HepG2 (cell line): Measurements from ENCODE around the gene APLP1. TPM values are rescaled to one million over a fixed set of nuclear protein-coding genes. Genes with fewer than 3 reads are reported as not detected.
"Not testable (repeated sequence)": the region's sequence is repeated elsewhere in the genome, so short reads cannot be mapped to it uniquely, and the experiment has no call there.

ENCODE experiments used
- ATAC-seq: fragments of 200-7000 bp; cut with Tn5 transposase; 3 replicates; pipeline ENCODE4 v1.9.1; 2020; ENCODE audit warnings: mild to moderate bottlenecking, moderate library complexity
- BruUV-seq: library from RNA; stranded (reverse); fragments of 400-500 nt; replicated peaks from 2 replicates; lab custom pipeline; 2021; lab: Mats Ljungman, UMichigan
- CTCF ChIA-PET: fragments of 300-600 bp; formaldehyde crosslinking; extraction: SDS; loops from one replicate; lab custom pipeline; 2021; ENCODE audit warnings: low total read pairs, inconsistent platforms, low intra/inter-chr PET ratio; lab: Yijun Ruan, JAX
- POLR2A ChIA-PET: fragments of 350-600 bp; sonication (Branson Sonifier 250); formaldehyde crosslinking; loops from one replicate; lab custom pipeline; 2020; ENCODE audit warnings: antibody characterized with exemption, inconsistent platforms; lab: Yijun Ruan, JAX
- DNase-seq: peaks from one replicate; pipeline ENCODE4 v3.0.0-alpha.2; 2015; ENCODE audit warnings: low spot score
- FAIRE-seq: peaks from 3 replicates; lab custom pipeline; 2011; peaks lifted over from hg19 to GRCh38; lab: Jason Lieb, UNC
- H2AFZ ChIP-seq: one replicate; pipeline ENCODE4 v1.6.1; 2011; ENCODE audit warnings: low read length, inconsistent platforms
- H3K27ac ChIP-seq: fragments of 300-600 bp; 3 replicates; pipeline ENCODE4 v1.8.0; 2011; ENCODE audit warnings: mixed run types, mild to moderate bottlenecking, mixed read lengths, low read length, inconsistent platforms; ENCODE audit not compliant: insufficient read depth; ENCODE audit errors: extremely low read length
- H3K27me3 ChIP-seq, 2 experiments: fragments of 200-600 bp in 1 of 2; 2 replicates in 1 of 2; 3 replicates in 1 of 2; pipeline versions ENCODE4 v1.6.0 to v1.8.0; 2011; ENCODE audit warnings: low read length in 2 of 2, mild to moderate bottlenecking in 2 of 2, moderate library complexity in 2 of 2, inconsistent platforms in 1 of 2; ENCODE audit not compliant: insufficient read depth in 2 of 2, control insufficient read depth in 1 of 2
- H3K36me3 ChIP-seq, 2 experiments: fragments of 200-600 bp in 1 of 2; replicated peaks in 1 of 2; 2 replicates in 1 of 2; 3 replicates in 1 of 2; pipeline versions ENCODE4 v1.5.1 to v1.8.0; 2011; ENCODE audit warnings: low read length in 2 of 2, inconsistent platforms in 1 of 2; ENCODE audit not compliant: insufficient read depth in 2 of 2, control insufficient read depth in 1 of 2
- H3K4me1 ChIP-seq: 2 replicates; pipeline ENCODE4 v1.5.1; 2012; ENCODE audit warnings: low read length, inconsistent platforms; ENCODE audit not compliant: insufficient read depth
- H3K4me2 ChIP-seq: 2 replicates; pipeline ENCODE4 v1.6.0; 2011; ENCODE audit warnings: low read depth, low read length, inconsistent platforms
- H3K4me3 ChIP-seq, 3 experiments: fragments of 200-600 bp in 1 of 3; sonication (generic), shearing (Covaris generic) in 1 of 3; replicated peaks in 1 of 3; 2 replicates each; pipeline ENCODE4 v1.5.1; 2011 to 2016; ENCODE audit warnings: low read length in 3 of 3, inconsistent platforms in 2 of 3, low read depth in 2 of 3, mild to moderate bottlenecking in 2 of 3, control low read depth in 1 of 3, mixed read lengths in 1 of 3; ENCODE audit not compliant: insufficient read depth in 1 of 3
- H3K79me2 ChIP-seq: one replicate; pipeline ENCODE4 v1.6.1; 2011; ENCODE audit warnings: low read length, inconsistent platforms; ENCODE audit not compliant: insufficient read depth
- H3K9ac ChIP-seq: 2 replicates; pipeline ENCODE4 v1.6.0; 2011; ENCODE audit warnings: mild to moderate bottlenecking, low read depth, low read length, inconsistent platforms; ENCODE audit not compliant: insufficient read depth
- H3K9me3 ChIP-seq: 2 replicates; pipeline ENCODE4 v1.5.1; 2012; ENCODE audit warnings: mild to moderate bottlenecking, low read length
- H4K20me1 ChIP-seq: 2 replicates; pipeline ENCODE4 v1.6.0; 2011; ENCODE audit warnings: inconsistent platforms, mild to moderate bottlenecking, low read length, moderate library complexity; ENCODE audit not compliant: insufficient read depth
- DNMT3B ChIP-seq: conservative IDR thresholded peaks from 2 replicates; pipeline ENCODE4 v1.6.1; 2016; ENCODE audit warnings: missing biosample characterization, control low read depth
- ELF3 ChIP-seq: IDR thresholded peaks from 2 replicates; pipeline ENCODE4 v1.6.1; 2016; ENCODE audit warnings: missing genetic modification reagents, missing compliant biosample characterization
- GABPA ChIP-seq, 2 experiments: IDR thresholded peaks; 2 replicates each; pipeline ENCODE4 v1.6.1; 2011 to 2016; ENCODE audit warnings: low read depth in 2 of 2, low read length in 1 of 2, missing biosample characterization in 1 of 2, missing genetic modification characterization in 1 of 2
- HNF4G ChIP-seq, 2 experiments: sonication (generic) in 1 of 2; formaldehyde crosslinking in 1 of 2; IDR thresholded peaks; 2 replicates each; pipeline versions ENCODE4 v1.4.0 to v1.6.1; 2011 to 2020; ENCODE audit warnings: borderline replicate concordance in 2 of 2, low read depth in 2 of 2, mild to moderate bottlenecking in 2 of 2, low read length in 1 of 2, missing genetic modification reagents in 1 of 2, moderate library complexity in 1 of 2
- PBX3 ChIP-seq: sonication (generic); formaldehyde crosslinking; IDR thresholded peaks from 2 replicates; pipeline ENCODE4 v1.8.1; 2023; ENCODE audit warnings: missing genetic modification reagents, inconsistent platforms, borderline replicate concordance
- SP2 ChIP-seq: sonication (generic); formaldehyde crosslinking; IDR thresholded peaks from 2 replicates; pipeline ENCODE4 v1.5.1; 2020; ENCODE audit warnings: mild to moderate bottlenecking, missing genetic modification reagents
- ZBTB8A ChIP-seq: sonication (generic); formaldehyde crosslinking; IDR thresholded peaks from 2 replicates; pipeline ENCODE4 v1.4.0; 2020; ENCODE audit warnings: mild to moderate bottlenecking, low read depth, missing genetic modification reagents, borderline replicate concordance
- ZKSCAN5 ChIP-seq: sonication (generic); formaldehyde crosslinking; IDR thresholded peaks from 2 replicates; pipeline ENCODE4 v1.5.1; 2020; ENCODE audit warnings: mild to moderate bottlenecking, missing genetic modification reagents
- ZNF138 ChIP-seq: sonication (generic); formaldehyde crosslinking; IDR thresholded peaks from 2 replicates; pipeline ENCODE4 v1.5.0; 2020; ENCODE audit warnings: mild to moderate bottlenecking, low read depth, missing genetic modification reagents
- ZNF143 ChIP-seq: sonication (generic); formaldehyde crosslinking; IDR thresholded peaks from 2 replicates; pipeline ENCODE4 v1.4.0; 2020; ENCODE audit warnings: missing genetic modification reagents
- ZNF34 ChIP-seq: sonication (generic); formaldehyde crosslinking; IDR thresholded peaks from 2 replicates; pipeline ENCODE4 v1.4.0; 2020; ENCODE audit warnings: mild to moderate bottlenecking, missing genetic modification reagents, borderline replicate concordance
- ZNF496 ChIP-seq: sonication (generic); formaldehyde crosslinking; IDR thresholded peaks from 2 replicates; pipeline ENCODE4 v1.8.1; 2023; ENCODE audit warnings: mild to moderate bottlenecking, moderate library complexity, missing genetic modification reagents; ENCODE audit not compliant: insufficient replicate concordance
- ZNF576 ChIP-seq: sonication (generic); formaldehyde crosslinking; IDR thresholded peaks from 2 replicates; pipeline ENCODE4 v1.4.0; 2020; ENCODE audit warnings: mild to moderate bottlenecking, missing genetic modification reagents
- ZNF747 ChIP-seq: sonication (generic); formaldehyde crosslinking; IDR thresholded peaks from 2 replicates; pipeline ENCODE4 v1.8.1; 2023; ENCODE audit warnings: missing genetic modification reagents, mild to moderate bottlenecking, borderline replicate concordance
- ZZZ3 ChIP-seq: sonication (generic); formaldehyde crosslinking; IDR thresholded peaks from 2 replicates; pipeline ENCODE4 v1.4.0; 2020; ENCODE audit warnings: missing genetic modification reagents, mild to moderate bottlenecking, borderline replicate concordance
- WGBS: methylation state at CpG from one replicate; pipeline ENCODE4 v1.1.6; 2017; ENCODE audit warnings: low lambda C conversion rate; 5-methylcytosine and 5-hydroxymethylcytosine counted together
- in situ Hi-C: cut with HindIII; loops from 2 replicates; pipeline ENCODE4 v1.10.0; 2017; ENCODE audit warnings: low pct_unique_long_range_greater_than_20kb; ENCODE audit not compliant: extremely low pct_ligation_motif_present
- intact Hi-C: fragments of 100-400 bp; cut with micrococcal nuclease; formaldehyde crosslinking; loops from one replicate; pipeline ENCODE4 v1.10.0; 2022; ENCODE audit not compliant: unreplicated experiment
- polyA plus RNA-seq, 8 experiments: library from polyadenylated mRNA; depleted of rRNA in 3 of 8; stranded (reverse) in 7 of 8; unstranded in 1 of 8; fragments of >200 nt; fragmentation: Illumina TruSeq in 4 of 8; extraction: Trizol in 4 of 8; gene quantifications; 2 replicates each; pipeline versions ENCODE4 v1.2.1 to v1.2.3, GENCODE V29; 2011 to 2016; ENCODE audit warnings: low read depth in 4 of 8, missing spikeins in 1 of 8, mixed read lengths in 1 of 8; ENCODE audit not compliant: insufficient read depth in 1 of 8
- total RNA-seq, 5 experiments: library from RNA; depleted of rRNA; stranded (reverse); fragments of >200 nt; fragmentation: Illumina TruSeq; extraction: Trizol; gene quantifications; 2 replicates each; pipeline ENCODE4 v1.2.3, GENCODE V29; 2016; ENCODE audit warnings: low read depth in 1 of 5
- TF ChIP-seq, protein P1 (sequence below): sonication (generic); formaldehyde crosslinking; IDR thresholded peaks from 2 replicates; pipeline ENCODE4 v1.5.0; 2020; ENCODE audit warnings: mild to moderate bottlenecking, missing genetic modification reagents

The APLP1 gene
- total and polyA plus RNA-seq, 2 of the 13 experiments (the other 11 are each of a cell fraction or from before 2014, with no cell fraction given) = 2.0 to 2.9 TPM

DNA sequence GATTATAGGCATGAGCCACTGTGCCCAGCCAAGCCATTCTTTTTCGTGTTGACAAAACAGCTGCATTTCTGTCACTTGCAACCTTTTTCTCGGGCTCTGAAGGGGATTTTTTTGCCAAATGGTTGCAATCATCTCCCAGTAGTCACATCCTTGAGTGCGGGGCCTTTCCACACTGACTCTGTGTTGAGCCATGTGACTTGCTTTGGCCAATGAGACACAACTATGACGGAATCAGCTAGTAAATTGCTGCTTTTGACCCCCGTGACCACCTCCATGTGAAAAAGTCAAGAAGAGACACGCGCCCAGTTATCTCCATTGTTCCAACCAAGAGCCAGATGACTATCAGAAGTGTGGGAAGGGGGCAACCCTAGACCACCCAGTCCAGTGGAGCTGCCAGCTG is 34.4 kb upstream of the APLP1 start:
- peaks cover 6% of the 10 kb centered on the region; the same call in 1 of the 2 replicates for H3K4me1 ChIP-seq
- 0 out of 2 replicates have a peak, but pooled peaks cover 2% of the 10 kb centered on the region for H4K20me1 ChIP-seq
- intact Hi-C loops = no loop called here
- FAIRE-seq = no peak
- no peak for TF ChIP-seq HNF4G (IDR thresholded peaks at IDR 0.05; ENCODE audit: borderline replicate concordance, low read depth, low read length)
- no peak for TF ChIP-seq HNF4G (CRISPR knock-in tag; IDR thresholded peaks at IDR 0.05; ENCODE audit: borderline replicate concordance, low read depth)
- no peak for TF ChIP-seq PBX3 (CRISPR knock-in tag)
- no peak for TF ChIP-seq SP2 (CRISPR knock-in tag)
- TF ChIP-seq ZKSCAN5 (CRISPR knock-in tag) = no peak
- TF ChIP-seq ZNF138 = no peak
- no peak for TF ChIP-seq GABPA (IDR thresholded peaks at IDR 0.05; ENCODE audit: low read depth, low read length)
- no peak for TF ChIP-seq GABPA (CRISPR knock-in tag; IDR thresholded peaks at IDR 0.05; ENCODE audit: low read depth)
- no peak for TF ChIP-seq DNMT3B (CRISPR knock-in tag)
- TF ChIP-seq ZNF576 (CRISPR knock-in tag) = no peak
- TF ChIP-seq ZNF143 (CRISPR knock-in tag) = no peak
- TF ChIP-seq ZZZ3 (CRISPR knock-in tag) = no peak
- TF ChIP-seq ELF3 (CRISPR knock-in tag) = no peak
- no peak for TF ChIP-seq ZNF34 (CRISPR knock-in tag)
- TF ChIP-seq ZNF747 (CRISPR knock-in tag) = no peak
- no peak for TF ChIP-seq ZBTB8A (CRISPR knock-in tag)
- TF ChIP-seq, protein P1, sequence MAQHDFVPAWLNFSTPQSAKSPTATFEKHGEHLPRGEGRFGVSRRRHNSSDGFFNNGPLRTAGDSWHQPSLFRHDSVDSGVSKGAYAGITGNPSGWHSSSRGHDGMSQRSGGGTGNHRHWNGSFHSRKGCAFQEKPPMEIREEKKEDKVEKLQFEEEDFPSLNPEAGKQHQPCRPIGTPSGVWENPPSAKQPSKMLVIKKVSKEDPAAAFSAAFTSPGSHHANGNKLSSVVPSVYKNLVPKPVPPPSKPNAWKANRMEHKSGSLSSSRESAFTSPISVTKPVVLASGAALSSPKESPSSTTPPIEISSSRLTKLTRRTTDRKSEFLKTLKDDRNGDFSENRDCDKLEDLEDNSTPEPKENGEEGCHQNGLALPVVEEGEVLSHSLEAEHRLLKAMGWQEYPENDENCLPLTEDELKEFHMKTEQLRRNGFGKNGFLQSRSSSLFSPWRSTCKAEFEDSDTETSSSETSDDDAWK = no peak
- no peak for TF ChIP-seq ZNF496
- H2AFZ ChIP-seq = no peak overlapping the region
- BruUV-seq = no TSS peak
- CTCF ChIA-PET = no interaction called here
- in situ Hi-C loops = no loop called here
- no peaks in the 10 kb centered on the region for H3K36me3 ChIP-seq
- H3K4me3 ChIP-seq = no peak overlapping the region
- H3K79me2 ChIP-seq = no peaks in the 10 kb centered on the region
- POLR2A ChIA-PET = no interaction called here
- 35% methylated on average over 7 of the region's 7 CpGs for WGBS
- H3K4me2 ChIP-seq = no peak overlapping the region
- peaks cover 0 to 33% of the 10 kb centered on the region in 2 experiments; a peak in 3 of 5 replicates for H3K27me3 ChIP-seq
- no peak for ATAC-seq
- no peak overlapping the region for H3K27ac ChIP-seq
- H3K9me3 ChIP-seq = no peaks in the 10 kb centered on the region
- no peak for DNase-seq
- H3K9ac ChIP-seq = no peak overlapping the region

DNA sequence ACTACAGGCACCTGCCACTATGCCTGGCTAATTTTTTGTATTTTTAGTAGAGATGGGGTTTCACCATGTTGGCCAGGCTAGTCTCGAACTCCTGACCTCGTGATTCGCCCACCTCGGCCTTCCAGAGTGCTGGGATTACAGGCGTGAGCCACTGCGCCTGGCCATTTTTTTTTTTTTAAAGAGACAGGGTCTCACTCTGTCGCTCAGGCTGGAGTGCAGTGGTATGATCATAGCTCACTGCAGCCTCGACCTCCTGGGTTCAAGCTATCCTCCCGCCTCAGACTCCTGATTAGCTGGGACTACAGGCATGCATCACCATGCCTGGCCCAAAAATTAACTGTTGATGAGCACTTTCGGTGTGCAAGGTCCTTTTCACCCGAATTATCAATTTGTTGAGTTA is 32.3 kb upstream of the APLP1 start:
- intact Hi-C loops, H3K9me3 ChIP-seq, H3K4me1 ChIP-seq, DNase-seq, H4K20me1 ChIP-seq, POLR2A ChIA-PET, CTCF ChIA-PET, ATAC-seq, in situ Hi-C loops, H3K4me2 ChIP-seq, H3K4me3 ChIP-seq, FAIRE-seq, H3K79me2 ChIP-seq, H2AFZ ChIP-seq, H3K36me3 ChIP-seq, H3K9ac ChIP-seq, H3K27ac ChIP-seq, BruUV-seq: not testable (repeated sequence)
- H3K27me3 ChIP-seq = peaks cover 0 to 19% of the 10 kb centered on the region in 2 experiments; a peak in 3 of 5 replicates
- WGBS = 12% methylated on average over 10 of the region's 11 CpGs
